ENCODE results near the gene MRPL47.

MRPL47 gene

DNA sequence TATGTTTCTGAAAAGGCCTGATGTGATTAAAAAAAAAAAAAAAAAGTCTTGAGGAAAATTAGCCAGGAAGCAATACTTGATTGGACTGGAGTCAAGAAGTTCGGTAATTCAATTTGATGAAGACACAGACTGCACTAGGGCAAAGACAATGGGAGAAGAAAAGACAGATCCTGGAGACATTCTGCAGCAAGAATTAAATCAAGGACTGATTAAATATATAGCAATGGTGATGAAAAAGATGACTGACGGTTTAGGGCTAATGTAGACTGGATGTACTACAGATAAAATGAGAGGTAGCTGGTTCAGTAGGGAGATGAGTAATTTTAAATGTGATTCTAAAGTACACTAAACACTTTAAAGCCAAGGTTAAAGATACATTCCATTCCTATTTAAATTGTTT lies 13.8 kb downstream of the MRPL47 start:
- Histone ChIP-seq H3K4me2 (no peak overlapping the region), H4K20me1 (ENCODE audit: insufficient read depth) (no peaks in the 10 kb centered on the region), H3K9ac (no peak overlapping the region), H3K27me3 (ENCODE audit: insufficient read depth, low read depth) (no peaks in the 10 kb centered on the region), H3K36me3 (ENCODE audit: insufficient read depth) (peaks cover 21% of the 10 kb centered on the region; the same call in 1 of the 2 replicates), H3K4me3 (IDR thresholded peaks at IDR 0.05; ENCODE audit: insufficient read depth, low read depth, low read length) (no peak overlapping the region), H2AFZ (ENCODE audit: low read depth) (no peak overlapping the region), H3K4me1 (ENCODE audit: low read depth, poor library complexity, severe bottlenecking) (no peaks in the 10 kb centered on the region), H3K79me2 (ENCODE audit: insufficient read depth, low read depth) (no peaks in the 10 kb centered on the region), H3K27ac (no peak overlapping the region)
- no peak for TF ChIP-seq CTCF (conservative IDR thresholded peaks at IDR 0.05; ENCODE audit: low read depth, low read length)

DNA sequence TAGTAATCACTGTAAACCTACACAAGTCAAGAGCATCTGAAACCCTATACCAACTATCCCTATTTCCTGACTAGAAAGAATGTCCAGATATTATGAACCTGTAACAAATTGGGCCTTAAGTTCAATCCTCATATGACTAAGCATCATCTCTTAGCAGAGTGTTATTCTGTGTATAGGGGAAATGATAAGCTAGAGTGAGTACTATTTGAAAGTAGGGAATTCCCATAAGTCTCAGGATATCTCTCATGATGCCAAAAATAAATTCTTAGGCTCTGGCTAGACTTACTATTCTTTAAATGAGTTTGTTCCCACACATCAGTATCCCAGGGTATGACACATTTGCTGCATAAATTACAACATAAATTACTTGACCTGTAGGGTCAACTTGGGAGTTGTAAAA lies 15.3 kb downstream of the MRPL47 start:
- H3K4me3 ChIP-seq (IDR thresholded peaks at IDR 0.05; ENCODE audit: insufficient read depth, low read depth, low read length), result no peak overlapping the region
- H3K36me3 ChIP-seq (ENCODE audit: insufficient read depth), result peaks cover 29% of the 10 kb centered on the region; the same call in 1 of the 2 replicates
- H3K79me2 ChIP-seq (ENCODE audit: insufficient read depth, low read depth), result no peaks in the 10 kb centered on the region
- no peak overlapping the region for H3K9ac ChIP-seq
- no peak for TF ChIP-seq CTCF (conservative IDR thresholded peaks at IDR 0.05; ENCODE audit: low read depth, low read length)
- no peak overlapping the region for H3K4me2 ChIP-seq
- no peak overlapping the region for H3K27ac ChIP-seq
- no peaks in the 10 kb centered on the region for H3K27me3 ChIP-seq (ENCODE audit: insufficient read depth, low read depth)
- H4K20me1 ChIP-seq (ENCODE audit: insufficient read depth), result no peaks in the 10 kb centered on the region
- H3K4me1 ChIP-seq (ENCODE audit: low read depth, poor library complexity, severe bottlenecking), result no peaks in the 10 kb centered on the region
- no peak overlapping the region for H2AFZ ChIP-seq (ENCODE audit: low read depth)

DNA sequence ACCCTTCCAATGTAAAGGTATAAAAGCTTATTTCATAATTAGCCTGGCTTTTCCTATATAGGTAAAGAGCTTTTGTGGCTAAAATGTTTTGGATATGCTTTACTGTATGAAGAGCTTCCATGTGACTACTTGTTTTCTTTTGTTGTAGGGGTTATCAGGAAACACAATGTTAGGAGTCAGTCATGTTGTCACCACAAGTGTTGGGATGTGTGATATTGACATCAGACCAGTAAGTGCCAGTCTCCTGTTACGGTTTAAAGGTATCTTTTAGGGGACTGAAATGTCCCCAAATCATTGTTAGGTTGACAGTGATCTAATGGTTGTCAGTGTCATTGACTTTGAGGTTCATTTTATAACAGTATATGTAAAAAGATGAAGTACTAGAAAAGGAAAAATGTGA lies 23.4 kb downstream of the MRPL47 start:
- Histone ChIP-seq H3K4me2 (no peak overlapping the region), H3K4me3 (IDR thresholded peaks at IDR 0.05; ENCODE audit: insufficient read depth, low read depth, low read length) (no peak overlapping the region), H3K36me3 (ENCODE audit: insufficient read depth) (peaks cover 36% of the 10 kb centered on the region), H3K4me1 (ENCODE audit: low read depth, poor library complexity, severe bottlenecking) (no peaks in the 10 kb centered on the region), H3K79me2 (ENCODE audit: insufficient read depth, low read depth) (no peaks in the 10 kb centered on the region), H3K9ac (no peak overlapping the region), H3K27ac (no peak overlapping the region), H3K27me3 (ENCODE audit: insufficient read depth, low read depth) (no peaks in the 10 kb centered on the region), H2AFZ (ENCODE audit: low read depth) (no peak overlapping the region), H4K20me1 (ENCODE audit: insufficient read depth) (no peaks in the 10 kb centered on the region)
- TF ChIP-seq CTCF (conservative IDR thresholded peaks at IDR 0.05; ENCODE audit: low read depth, low read length), result no peak

DNA sequence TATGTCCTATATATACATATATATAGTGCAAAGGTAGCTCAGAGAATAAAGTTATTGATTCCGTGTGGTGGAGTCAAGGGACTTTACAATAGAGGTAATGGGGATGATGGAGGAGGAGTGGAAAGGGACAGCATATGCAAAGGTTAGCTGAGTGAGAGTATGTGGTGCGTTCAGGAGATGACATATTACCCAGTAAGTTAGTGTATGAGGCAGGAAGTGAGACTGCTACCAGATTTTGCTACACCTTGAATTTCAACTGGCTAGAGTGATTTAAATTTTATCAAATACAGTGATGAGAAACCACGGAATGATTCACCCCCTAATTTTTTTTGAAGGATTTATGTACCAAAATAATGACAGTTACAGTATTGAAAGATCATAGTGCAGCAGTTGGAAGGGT lies 38.9 kb downstream of the MRPL47 start:
- H3K79me2 ChIP-seq (ENCODE audit: insufficient read depth, low read depth), result peaks cover 58% of the 10 kb centered on the region
- H3K27ac ChIP-seq, result no peak overlapping the region
- TF ChIP-seq CTCF (conservative IDR thresholded peaks at IDR 0.05; ENCODE audit: low read depth, low read length), result no peak
- H3K4me3 ChIP-seq (IDR thresholded peaks at IDR 0.05; ENCODE audit: insufficient read depth, low read depth, low read length), result no peak overlapping the region
- H2AFZ ChIP-seq (ENCODE audit: low read depth), result no peak overlapping the region
- no peak overlapping the region for H3K9ac ChIP-seq
- peaks cover 29% of the 10 kb centered on the region for H3K4me1 ChIP-seq (ENCODE audit: low read depth, poor library complexity, severe bottlenecking)
- H4K20me1 ChIP-seq (ENCODE audit: insufficient read depth), result peaks cover 5% of the 10 kb centered on the region; the same call in 1 of the 2 replicates
- H3K27me3 ChIP-seq (ENCODE audit: insufficient read depth, low read depth), result no peaks in the 10 kb centered on the region
- H3K4me2 ChIP-seq, result no peak overlapping the region
- no peaks in the 10 kb centered on the region for H3K36me3 ChIP-seq (ENCODE audit: insufficient read depth)

Measured in KMS-11 (cell line).